ENCODE data around the gene FALEC. TPM values are rescaled to one million over a fixed set of nuclear protein-coding genes. Genes with fewer than 3 reads are reported as not detected.
A peak's percentile ranks its signal among the peaks of the same experiment; 100 is the strongest.

FALEC gene
- total RNA-seq, 1 donor from 2014 or later: 0.43 TPM

- H3K4me2 ChIP-seq (ENCODE audit: low read length): no peak overlapping the region
- Mint-ChIP-seq H3K4me3 (ENCODE audit: unreplicated experiment) (no peak overlapping the region), H3K27ac (ENCODE audit: unreplicated experiment) (peak overlapping the region; percentile 58), H3K9me3 (ENCODE audit: unreplicated experiment) (no peaks in the 10 kb centered on the region), H3K36me3 (ENCODE audit: low read depth, unreplicated experiment) (no peaks in the 10 kb centered on the region), H3K27me3 (ENCODE audit: low read depth, unreplicated experiment) (no peaks in the 10 kb centered on the region), H3K4me1 (ENCODE audit: low read depth, unreplicated experiment) (peaks cover 4% of the 10 kb centered on the region)
- H3K4me3 ChIP-seq (ENCODE audit: insufficient read depth, low read depth, low read length): no peak overlapping the region
- FAIRE-seq (no peak), DNase-seq (ENCODE audit: low read depth) (no peak)
- no peaks in the 10 kb centered on the region for H4K20me1 ChIP-seq (ENCODE audit: insufficient read depth, low read length)
- no peaks in the 10 kb centered on the region for H3K79me2 ChIP-seq (ENCODE audit: insufficient read depth, low read length)
- TF ChIP-seq CTCF (IDR thresholded peaks at IDR 0.05; ENCODE audit: insufficient read depth, low read depth, low read length) (no peak), EZH2 (IDR thresholded peaks at IDR 0.05; ENCODE audit: insufficient read depth, low read length) (no peak)
- no peaks in the 10 kb centered on the region for H3K27me3 ChIP-seq (ENCODE audit: insufficient read depth, low read length)
- no peaks in the 10 kb centered on the region for H3K36me3 ChIP-seq (ENCODE audit: insufficient read depth, low read length)
- H3K9ac ChIP-seq (ENCODE audit: low read length): no peak overlapping the region
- no peaks in the 10 kb centered on the region for H3K9me3 ChIP-seq (ENCODE audit: insufficient read depth, low read depth, low read length)
- peaks cover 4% of the 10 kb centered on the region for H3K4me1 ChIP-seq (ENCODE audit: insufficient read depth, low read length)
- H3K27ac ChIP-seq (ENCODE audit: low read depth, low read length): no peak overlapping the region
- no peak overlapping the region for H2AFZ ChIP-seq (ENCODE audit: low read depth, low read length)
Measured at GRCh38 chr1:150543500-150544143, 28.1 kb downstream of the FALEC start.

GRCh38 chr1:150544204-150544603 lies 28.7 kb downstream of the FALEC start:
- Histone ChIP-seq H3K27ac (ENCODE audit: low read depth, low read length) (no peak overlapping the region), H3K4me2 (ENCODE audit: low read length) (no peak overlapping the region), H3K27me3 (ENCODE audit: insufficient read depth, low read length) (no peaks in the 10 kb centered on the region), H2AFZ (ENCODE audit: low read depth, low read length) (no peak overlapping the region), H3K36me3 (ENCODE audit: insufficient read depth, low read length) (no peaks in the 10 kb centered on the region), H3K9ac (ENCODE audit: low read length) (no peak overlapping the region), H3K9me3 (ENCODE audit: insufficient read depth, low read depth, low read length) (no peaks in the 10 kb centered on the region), H3K4me3 (ENCODE audit: insufficient read depth, low read depth, low read length) (no peak overlapping the region), H4K20me1 (ENCODE audit: insufficient read depth, low read length) (no peaks in the 10 kb centered on the region), H3K79me2 (ENCODE audit: insufficient read depth, low read length) (no peaks in the 10 kb centered on the region), H3K4me1 (ENCODE audit: insufficient read depth, low read length) (no peaks in the 10 kb centered on the region)
- Mint-ChIP-seq H3K27me3 (ENCODE audit: low read depth, unreplicated experiment) (no peaks in the 10 kb centered on the region), H3K9me3 (ENCODE audit: unreplicated experiment) (no peaks in the 10 kb centered on the region), H3K4me3 (ENCODE audit: unreplicated experiment) (no peak overlapping the region), H3K36me3 (ENCODE audit: low read depth, unreplicated experiment) (no peaks in the 10 kb centered on the region), H3K27ac (ENCODE audit: unreplicated experiment) (no peak overlapping the region), H3K4me1 (ENCODE audit: low read depth, unreplicated experiment) (no peaks in the 10 kb centered on the region)
- no peak for FAIRE-seq
- no peak for DNase-seq (ENCODE audit: low read depth)
- TF ChIP-seq EZH2 (IDR thresholded peaks at IDR 0.05; ENCODE audit: insufficient read depth, low read length) (no peak), CTCF (IDR thresholded peaks at IDR 0.05; ENCODE audit: insufficient read depth, low read depth, low read length) (no peak)

GRCh38 chr1:150545486-150546032 lies 30.0 kb downstream of the FALEC start:
- no peak overlapping the region for H3K27ac ChIP-seq (ENCODE audit: low read depth, low read length)
- no peak overlapping the region for H2AFZ ChIP-seq (ENCODE audit: low read depth, low read length)
- no peaks in the 10 kb centered on the region for H3K27me3 ChIP-seq (ENCODE audit: insufficient read depth, low read length)
- TF ChIP-seq EZH2 (IDR thresholded peaks at IDR 0.05; ENCODE audit: insufficient read depth, low read length) (no peak), CTCF (IDR thresholded peaks at IDR 0.05; ENCODE audit: insufficient read depth, low read depth, low read length) (no peak)
- Mint-ChIP-seq H3K36me3 (ENCODE audit: low read depth, unreplicated experiment) (no peaks in the 10 kb centered on the region), H3K4me3 (ENCODE audit: unreplicated experiment) (peak overlapping the region; percentile 42), H3K4me1 (ENCODE audit: low read depth, unreplicated experiment) (peaks cover 3% of the 10 kb centered on the region), H3K9me3 (ENCODE audit: unreplicated experiment) (no peaks in the 10 kb centered on the region), H3K27me3 (ENCODE audit: low read depth, unreplicated experiment) (no peaks in the 10 kb centered on the region), H3K27ac (ENCODE audit: unreplicated experiment) (no peak overlapping the region)
- H3K4me1 ChIP-seq (ENCODE audit: insufficient read depth, low read length): peaks cover 4% of the 10 kb centered on the region
- H3K9ac ChIP-seq (ENCODE audit: low read length): no peak overlapping the region
- DNase-seq (ENCODE audit: low read depth) (no peak), FAIRE-seq (no peak)
- H3K4me2 ChIP-seq (ENCODE audit: low read length): no peak overlapping the region
- H3K4me3 ChIP-seq (ENCODE audit: insufficient read depth, low read depth, low read length): no peak overlapping the region
- H3K36me3 ChIP-seq (ENCODE audit: insufficient read depth, low read length): no peaks in the 10 kb centered on the region
- no peaks in the 10 kb centered on the region for H3K79me2 ChIP-seq (ENCODE audit: insufficient read depth, low read length)
- H3K9me3 ChIP-seq (ENCODE audit: insufficient read depth, low read depth, low read length): no peaks in the 10 kb centered on the region
- H4K20me1 ChIP-seq (ENCODE audit: insufficient read depth, low read length): no peaks in the 10 kb centered on the region
